Hepatocyte (in vitro differentiated cells): ENCODE measurements around the gene PDE11A. TPM values are rescaled to one million over a fixed set of nuclear protein-coding genes. Genes with fewer than 3 reads are reported as not detected.

Experiments
- DNase-seq: peaks from one replicate; pipeline ENCODE4 v3.0.0-alpha.2; 2016; ENCODE audit warnings: low spot score
- H2AFZ ChIP-seq: fragments of 200-600 bp; sonication (generic); 2 replicates; pipeline ENCODE4 v1.6.0; 2016; ENCODE audit warnings: antibody characterized with exemption, mild to moderate bottlenecking
- H3K27ac ChIP-seq: fragments of 200-600 bp; sonication (generic); 2 replicates; pipeline ENCODE4 v1.5.1; 2016; ENCODE audit warnings: mild to moderate bottlenecking
- H3K27me3 ChIP-seq: fragments of 200-600 bp; sonication (generic); 2 replicates; pipeline ENCODE4 v1.6.1; 2016
- H3K36me3 ChIP-seq: fragments of 200-600 bp; sonication (generic); replicated peaks from 2 replicates; pipeline ENCODE4 v1.5.1; 2016; ENCODE audit warnings: low read depth; ENCODE audit not compliant: insufficient read depth
- H3K4me1 ChIP-seq: fragments of 200-600 bp; sonication (generic); 2 replicates; pipeline ENCODE4 v1.5.1; 2016; ENCODE audit warnings: mild to moderate bottlenecking, moderate library complexity; ENCODE audit not compliant: insufficient read depth
- H3K4me2 ChIP-seq: fragments of 200-600 bp; sonication (generic); 2 replicates; pipeline ENCODE4 v1.6.0; 2016
- H3K4me3 ChIP-seq: fragments of 200-600 bp; sonication (generic); 2 replicates; pipeline ENCODE4 v1.5.1; 2016; ENCODE audit warnings: mild to moderate bottlenecking
- H3K79me2 ChIP-seq: fragments of 200-600 bp; sonication (generic); 2 replicates; pipeline ENCODE4 v1.6.0; 2017; ENCODE audit warnings: mild to moderate bottlenecking
- H3K9me2 ChIP-seq: fragments of 200-600 bp; sonication (generic); replicated peaks from 2 replicates; pipeline ENCODE4 v1.6.0; 2017; ENCODE audit warnings: mild to moderate bottlenecking; ENCODE audit not compliant: insufficient read depth
- H3K9me3 ChIP-seq: fragments of 200-600 bp; sonication (generic); 2 replicates; pipeline ENCODE4 v1.5.1; 2016; ENCODE audit warnings: low read depth, mild to moderate bottlenecking
- H4K20me1 ChIP-seq: fragments of 200-600 bp; sonication (generic); 2 replicates; pipeline ENCODE4 v1.6.0; 2016; ENCODE audit warnings: mild to moderate bottlenecking; ENCODE audit not compliant: insufficient read depth, poor library complexity, severe bottlenecking
- EZH2 ChIP-seq: fragments of 200-600 bp; sonication (generic); IDR thresholded peaks from 2 replicates; pipeline ENCODE4 v1.6.1; 2016; ENCODE audit warnings: antibody characterized with exemption, mild to moderate bottlenecking, borderline replicate concordance
- EZH2phosphoT487 ChIP-seq: fragments of 200-600 bp; sonication (generic); IDR thresholded peaks from one replicate; pipeline ENCODE4 v1.6.1; 2018; ENCODE audit warnings: antibody characterized with exemption, mild to moderate bottlenecking, low read depth, moderate library complexity; ENCODE audit not compliant: unreplicated experiment, severe bottlenecking
- WGBS: methylation state at CpG from one replicate; pipeline ENCODE4 v1.1.6; 2016; ENCODE audit warnings: low lambda C conversion rate; ENCODE audit errors: missing lambda C conversion rate; 5-methylcytosine and 5-hydroxymethylcytosine counted together
- polyA plus RNA-seq: library from polyadenylated mRNA; unstranded; fragments of >200 nt; fragmentation: Nextera tagmentation; extraction: Ambion mirVana; gene quantifications from 2 replicates; pipeline ENCODE4 v1.2.1, GENCODE V29; 2016
- total RNA-seq: library from RNA; depleted of rRNA; stranded (reverse); fragments of >200 nt; gene quantifications from 2 replicates; pipeline ENCODE4 v1.2.3, GENCODE V29; 2014
- TF ChIP-seq, protein P1 (sequence below): fragments of 200-600 bp; sonication (generic); IDR thresholded peaks from 2 replicates; pipeline ENCODE4 v1.5.1; 2016; ENCODE audit warnings: antibody characterized with exemption, mild to moderate bottlenecking; ENCODE audit not compliant: poor library complexity

The PDE11A gene
- total and polyA plus RNA-seq, 2 experiments from 2014 or later, result 0.71 to 1.9 TPM

DNA sequence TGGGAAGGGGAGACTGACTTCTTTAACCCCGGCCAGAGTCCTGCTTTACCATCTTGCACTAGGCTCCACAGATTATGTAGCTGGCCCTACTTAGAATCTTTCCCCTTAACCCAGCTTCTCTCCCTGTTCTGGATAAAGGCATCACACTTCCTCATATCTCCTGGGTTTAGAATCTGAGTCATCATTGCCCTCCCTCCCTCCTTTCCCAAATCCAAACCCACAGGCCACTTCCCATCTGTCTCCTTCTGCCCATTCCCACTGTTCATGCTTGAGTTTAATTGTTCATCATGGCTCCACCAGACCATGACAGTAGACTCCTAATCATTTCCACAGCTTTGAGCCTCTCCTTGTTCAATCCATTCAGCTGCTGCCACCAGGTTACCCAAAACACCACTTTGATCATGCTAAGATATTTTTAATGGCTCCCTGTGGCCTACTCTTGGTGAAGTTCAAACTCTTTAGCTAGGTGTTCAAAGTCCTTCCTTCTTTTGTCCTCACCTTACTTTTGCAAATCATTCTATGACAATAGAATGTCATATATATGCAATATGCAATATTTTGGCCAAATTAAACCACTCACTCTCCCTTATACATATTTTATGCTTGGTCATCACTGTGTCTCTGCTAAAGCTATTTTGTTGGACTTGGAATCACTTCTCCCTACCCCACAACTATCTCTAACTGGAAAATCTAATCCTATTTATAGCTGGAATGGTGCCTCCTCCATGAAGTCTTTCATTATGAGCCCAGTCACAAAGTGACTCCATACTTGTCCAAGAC lies 5.5 kb downstream of the PDE11A start:
- TF ChIP-seq EZH2, result no peak
- TF ChIP-seq, protein P1, sequence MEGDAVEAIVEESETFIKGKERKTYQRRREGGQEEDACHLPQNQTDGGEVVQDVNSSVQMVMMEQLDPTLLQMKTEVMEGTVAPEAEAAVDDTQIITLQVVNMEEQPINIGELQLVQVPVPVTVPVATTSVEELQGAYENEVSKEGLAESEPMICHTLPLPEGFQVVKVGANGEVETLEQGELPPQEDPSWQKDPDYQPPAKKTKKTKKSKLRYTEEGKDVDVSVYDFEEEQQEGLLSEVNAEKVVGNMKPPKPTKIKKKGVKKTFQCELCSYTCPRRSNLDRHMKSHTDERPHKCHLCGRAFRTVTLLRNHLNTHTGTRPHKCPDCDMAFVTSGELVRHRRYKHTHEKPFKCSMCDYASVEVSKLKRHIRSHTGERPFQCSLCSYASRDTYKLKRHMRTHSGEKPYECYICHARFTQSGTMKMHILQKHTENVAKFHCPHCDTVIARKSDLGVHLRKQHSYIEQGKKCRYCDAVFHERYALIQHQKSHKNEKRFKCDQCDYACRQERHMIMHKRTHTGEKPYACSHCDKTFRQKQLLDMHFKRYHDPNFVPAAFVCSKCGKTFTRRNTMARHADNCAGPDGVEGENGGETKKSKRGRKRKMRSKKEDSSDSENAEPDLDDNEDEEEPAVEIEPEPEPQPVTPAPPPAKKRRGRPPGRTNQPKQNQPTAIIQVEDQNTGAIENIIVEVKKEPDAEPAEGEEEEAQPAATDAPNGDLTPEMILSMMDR, result no peak
- no peak for TF ChIP-seq EZH2phosphoT487
- Histone ChIP-seq H3K4me2 (no peak overlapping the region), H3K27ac (no peak overlapping the region), H3K27me3 (no peaks in the 10 kb centered on the region), H3K9me2 (no peaks in the 10 kb centered on the region), H3K9me3 (no peaks in the 10 kb centered on the region), H3K4me3 (no peak overlapping the region), H2AFZ (no peak overlapping the region), H3K79me2 (no peaks in the 10 kb centered on the region), H3K4me1 (peaks cover 1% of the 10 kb centered on the region), H4K20me1 (no peaks in the 10 kb centered on the region), H3K36me3 (no peaks in the 10 kb centered on the region)
- 100% methylated on average over 1 of the region's 1 CpG for WGBS
- DNase-seq, result no peak

DNA sequence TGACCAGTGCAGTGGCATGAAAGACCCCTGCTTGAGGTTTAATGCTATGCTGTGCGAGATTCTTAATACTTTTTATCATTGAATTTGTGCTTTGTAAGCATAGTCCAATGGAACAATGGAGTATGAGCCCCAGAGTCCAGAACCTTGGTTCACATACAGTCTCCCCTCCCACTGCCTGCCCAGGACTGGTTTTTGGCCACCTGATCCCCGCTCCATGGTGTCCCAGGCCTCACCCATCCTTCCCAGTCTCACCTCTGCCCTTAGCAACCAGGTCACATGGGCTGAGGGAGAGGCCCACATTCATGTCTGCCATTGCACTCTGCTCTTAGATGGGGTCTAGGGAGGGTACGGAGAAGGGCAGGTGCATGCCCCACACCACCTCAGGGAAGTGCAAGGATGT lies 6.3 kb downstream of the PDE11A start:
- Histone ChIP-seq H3K4me1 (no peaks in the 10 kb centered on the region), H3K9me2 (no peaks in the 10 kb centered on the region), H4K20me1 (no peaks in the 10 kb centered on the region), H3K27ac (no peak overlapping the region), H3K36me3 (no peaks in the 10 kb centered on the region), H3K79me2 (no peaks in the 10 kb centered on the region), H3K27me3 (no peaks in the 10 kb centered on the region), H2AFZ (no peak overlapping the region), H3K9me3 (no peaks in the 10 kb centered on the region), H3K4me3 (no peak overlapping the region), H3K4me2 (no peak overlapping the region)
- 96% methylated on average over 3 of the region's 3 CpGs for WGBS
- DNase-seq, result no peak
- TF ChIP-seq EZH2 (no peak), EZH2phosphoT487 (no peak)
- TF ChIP-seq, protein P1, result no peak

- Histone ChIP-seq H3K27ac (no peak overlapping the region), H3K79me2 (no peaks in the 10 kb centered on the region), H3K9me3 (no peaks in the 10 kb centered on the region), H4K20me1 (no peaks in the 10 kb centered on the region), H2AFZ (no peak overlapping the region), H3K4me3 (no peak overlapping the region), H3K4me1 (no peaks in the 10 kb centered on the region), H3K9me2 (no peaks in the 10 kb centered on the region), H3K4me2 (no peak overlapping the region), H3K27me3 (no peaks in the 10 kb centered on the region), H3K36me3 (no peaks in the 10 kb centered on the region)
- DNase-seq, result no peak
- 80% methylated on average over 2 of the region's 2 CpGs for WGBS
- no peak for TF ChIP-seq EZH2
- TF ChIP-seq, protein P1, result no peak
- TF ChIP-seq EZH2phosphoT487, result no peak
These were observed 12.9 kb downstream of the PDE11A start for GRCh38 chr2:178059681-178060080.
